HFFc6 (cell line): ENCODE measurements around the gene LRP1B. TPM values are rescaled to one million over a fixed set of nuclear protein-coding genes. Genes with fewer than 3 reads are reported as not detected.

Source experiments
- DNase-seq: peaks from one replicate; pipeline ENCODE4 v3.0.0-alpha.2; 2018
- H3K27ac Mint-ChIP-seq: 2 replicates; pipeline ENCODE4 v1.8.0; 2020; ENCODE audit warnings: mild to moderate bottlenecking, mixed read lengths
- H3K27me3 Mint-ChIP-seq: 2 replicates; pipeline ENCODE4 v1.8.0; 2021; ENCODE audit warnings: mild to moderate bottlenecking, moderate library complexity, mixed read lengths; ENCODE audit not compliant: insufficient read depth
- H3K36me3 Mint-ChIP-seq: 2 replicates; pipeline ENCODE4 v1.8.0; 2021; ENCODE audit warnings: low read depth, mixed read lengths
- H3K4me1 Mint-ChIP-seq: 2 replicates; pipeline ENCODE4 v1.8.0; 2020; ENCODE audit warnings: low read depth, mixed read lengths
- H3K4me3 Mint-ChIP-seq: 2 replicates; pipeline ENCODE4 v1.8.0; 2020; ENCODE audit warnings: mild to moderate bottlenecking, moderate library complexity, mixed read lengths
- H3K9me3 Mint-ChIP-seq: 2 replicates; pipeline ENCODE4 v1.8.0; 2020; ENCODE audit warnings: mild to moderate bottlenecking, mixed read lengths
- CTCF ChIP-seq: fragments of 200-600 bp; sonication (generic); IDR thresholded peaks from 2 replicates; pipeline ENCODE4 v1.5.0; 2021; ENCODE audit warnings: antibody characterized with exemption, mild to moderate bottlenecking
- total RNA-seq, 6 experiments: library from RNA; stranded (reverse); fragmentation: NEBNext Ultra II Directional; extraction: Animal tissue kit (Norgen Biotek cat#: 25700); gene quantifications; 2 replicates in 1 of 6; 3 replicates in 5 of 6; pipeline ENCODE4 v1.2.3, GENCODE V29; 2021

Gene LRP1B
- total RNA-seq, 6 experiments from 2014 or later = not detected

GRCh38 chr2:141967980-141968379 is 162.8 kb downstream of the LRP1B start:
- Mint-ChIP-seq H3K27ac (no peak overlapping the region), H3K9me3 (peaks cover 28% of the 10 kb centered on the region), H3K27me3 (no peaks in the 10 kb centered on the region), H3K4me3 (no peak overlapping the region), H3K36me3 (no peaks in the 10 kb centered on the region), H3K4me1 (no peaks in the 10 kb centered on the region)
- TF ChIP-seq CTCF = no peak
- no peak for DNase-seq

DNA sequence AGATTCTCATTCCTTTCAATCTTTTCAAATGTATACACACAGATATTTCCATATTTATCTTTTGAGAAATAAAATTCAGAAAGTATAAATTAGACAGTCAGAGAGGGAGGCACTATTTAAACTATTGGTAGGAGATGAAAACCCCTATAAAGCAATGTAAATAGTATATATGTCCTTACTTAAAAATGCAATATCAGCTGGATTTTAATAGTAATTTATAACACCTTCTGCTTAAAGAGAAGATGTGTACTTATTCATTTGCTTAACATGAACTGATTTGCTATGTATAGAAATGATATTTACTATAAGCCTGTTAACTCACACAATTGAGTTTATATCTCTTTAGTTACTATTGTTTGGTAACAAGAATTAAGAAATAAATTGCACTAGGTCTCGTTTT is 163.3 kb downstream of the LRP1B start:
- Mint-ChIP-seq H3K27me3 (no peaks in the 10 kb centered on the region), H3K27ac (no peak overlapping the region), H3K36me3 (no peaks in the 10 kb centered on the region), H3K4me3 (no peak overlapping the region), H3K4me1 (no peaks in the 10 kb centered on the region), H3K9me3 (peaks cover 28% of the 10 kb centered on the region)
- no peak for DNase-seq
- no peak for TF ChIP-seq CTCF

GRCh38 chr2:141959941-141960340 is 170.9 kb downstream of the LRP1B start:
- H3K27me3 Mint-ChIP-seq = no peaks in the 10 kb centered on the region

DNA sequence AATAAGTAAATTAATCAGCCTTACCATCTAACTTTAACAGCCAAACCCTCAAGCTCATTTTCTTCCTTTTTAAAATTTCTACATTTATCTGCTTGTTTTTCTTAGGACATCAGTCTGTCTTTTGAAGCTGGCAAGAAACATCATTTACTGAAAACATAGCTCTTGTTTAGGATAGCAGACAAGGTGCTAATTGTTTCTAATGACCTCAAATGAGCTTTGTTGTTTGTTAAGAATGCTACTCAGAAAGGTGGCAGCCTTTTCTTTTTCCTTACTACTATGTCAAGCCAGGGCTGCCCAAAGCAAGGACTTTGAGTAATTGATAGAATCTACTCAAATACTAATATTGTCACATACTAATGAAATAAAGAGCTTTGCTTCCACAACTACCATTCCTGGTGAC is 171.8 kb downstream of the LRP1B start:
- TF ChIP-seq CTCF = no peak
- no peak for DNase-seq
- no peak overlapping the region for H3K27ac Mint-ChIP-seq
- H3K4me1 Mint-ChIP-seq = no peaks in the 10 kb centered on the region
- no peaks in the 10 kb centered on the region for H3K36me3 Mint-ChIP-seq
- H3K27me3 Mint-ChIP-seq = no peaks in the 10 kb centered on the region
- H3K4me3 Mint-ChIP-seq = no peak overlapping the region
- peaks cover 22% of the 10 kb centered on the region; the same call in 1 of the 2 replicates for H3K9me3 Mint-ChIP-seq

More at GRCh38 chr2:141959941-141960340, 170.9 kb downstream of the LRP1B start:
- Mint-ChIP-seq H3K4me3 (no peak overlapping the region), H3K9me3 (peaks cover 16% of the 10 kb centered on the region; the same call in 1 of the 2 replicates), H3K4me1 (no peaks in the 10 kb centered on the region), H3K36me3 (no peaks in the 10 kb centered on the region), H3K27ac (no peak overlapping the region)
- no peak for TF ChIP-seq CTCF
- DNase-seq = no peak

- Mint-ChIP-seq H3K9me3 (peaks cover 24% of the 10 kb centered on the region; the same call in 1 of the 2 replicates), H3K27me3 (no peaks in the 10 kb centered on the region; the same call in 1 of the 2 replicates), H3K36me3 (no peaks in the 10 kb centered on the region), H3K4me1 (no peaks in the 10 kb centered on the region), H3K27ac (no peak overlapping the region), H3K4me3 (no peak overlapping the region)
- TF ChIP-seq CTCF = no peak
- DNase-seq = no peak
Measured at GRCh38 chr2:141957827-141958450, 172.9 kb downstream of the LRP1B start.
